SK-N-MC (cell line): ENCODE measurements around the gene UNC119B.

Experiments
- EZH2 ChIP-seq: fragments of 200-600 bp; sonication (generic); IDR thresholded peaks from one replicate; pipeline ENCODE4 v1.6.1; 2017; ENCODE audit warnings: antibody characterized with exemption
- FOXP2 ChIP-seq: optimal IDR thresholded peaks from 2 replicates; pipeline ENCODE3; 2011; ENCODE audit warnings: mild to moderate bottlenecking, moderate library complexity; ENCODE audit not compliant: insufficient read depth; ENCODE audit errors: extremely low read length, control extremely low read depth
- POLR2AphosphoS5 ChIP-seq: IDR thresholded peaks from 2 replicates; pipeline ENCODE4 v1.6.1; 2012; ENCODE audit warnings: mild to moderate bottlenecking, low read depth, low read length, borderline replicate concordance

- TF ChIP-seq POLR2AphosphoS5 (no peak), EZH2 (no peak), FOXP2 (no peak)
These were observed 31.7 kb upstream of the UNC119B start for GRCh38 chr12:120678572-120678971.
